K562 (cell line): ENCODE results near the gene PIK3CB. TPM values are rescaled to one million over a fixed set of nuclear protein-coding genes. Genes with fewer than 3 reads are reported as not detected.

ENCODE experiments used
- CBX5 ChIP-seq: IDR thresholded peaks from 2 replicates; pipeline ENCODE4 v1.6.1; 2014; ENCODE audit warnings: low read depth, borderline replicate concordance
- GTF2A2 ChIP-seq: IDR thresholded peaks from 2 replicates; pipeline ENCODE4 v1.6.1; 2016; ENCODE audit warnings: mild to moderate bottlenecking, missing genetic modification characterization, missing compliant biosample characterization
- KAT8 ChIP-seq: fragments of 450-650 bp; IDR thresholded peaks from 2 replicates; pipeline ENCODE4 v1.6.1; 2016; ENCODE audit warnings: low read depth, mild to moderate bottlenecking
- MCM3 ChIP-seq: fragments of 450-650 bp; IDR thresholded peaks from 2 replicates; pipeline ENCODE4 v1.6.1; 2016
- NONO ChIP-seq, 2 experiments: fragments of 200-400 bp in 1 of 2; fragments of 450-650 bp in 1 of 2; formaldehyde crosslinking in 1 of 2; IDR thresholded peaks; 2 replicates each; pipeline ENCODE4 v1.6.1; 2017; ENCODE audit warnings: low read depth in 2 of 2, mild to moderate bottlenecking in 2 of 2, moderate library complexity in 2 of 2, low read length in 1 of 2
- SIRT6 ChIP-seq: IDR thresholded peaks from one replicate; pipeline ENCODE4 v1.6.1; 2012; ENCODE audit warnings: low read depth, mild to moderate bottlenecking, control low read depth, inconsistent platforms, low read length, moderate library complexity
- ZNF165 ChIP-seq: fragments of 250-450 bp; sonication (Bioruptor Pico); IDR thresholded peaks from 2 replicates; pipeline ENCODE4 v1.4.0; 2020; ENCODE audit warnings: borderline replicate concordance
- ZNF316 ChIP-seq: fragments of 450-650 bp; IDR thresholded peaks from 2 replicates; pipeline ENCODE4 v1.6.1; 2016
- polyA plus RNA-seq, 8 experiments: library from polyadenylated mRNA; depleted of rRNA in 4 of 8; stranded (reverse) in 5 of 8; unstranded in 3 of 8; fragments of >200 nt; fragmentation: Nextera tagmentation in 2 of 8; fragmentation: Illumina TruSeq in 1 of 8; extraction: Ambion mirVana in 2 of 8; extraction: Trizol in 1 of 8; gene quantifications; 2 replicates each; pipeline versions ENCODE4 v1.2.1 to v1.2.3, GENCODE V29; 2011 to 2014; ENCODE audit warnings: inconsistent platforms in 1 of 8, missing spikeins in 1 of 8
- total RNA-seq, 7 experiments: library from RNA; depleted of rRNA in 6 of 7; stranded (reverse); fragments of >200 nt in 6 of 7; fragmentation: Illumina TruSeq in 2 of 7; extraction: Trizol in 2 of 7; gene quantifications; 2 replicates each; pipeline versions ENCODE4 v1.2.1 to v1.2.3, GENCODE V29; 2011 to 2021; ENCODE audit warnings: low replicate concordance in 1 of 7
- TF ChIP-seq, protein P1 (sequence below): fragments of 450-650 bp; IDR thresholded peaks from 2 replicates; pipeline ENCODE4 v1.6.1; 2018; ENCODE audit warnings: mild to moderate bottlenecking, low read depth; ENCODE audit not compliant: partially characterized antibody
- TF ChIP-seq, protein P2 (sequence below): fragments of 450-650 bp; conservative IDR thresholded peaks from 2 replicates; pipeline ENCODE4 v1.6.1; 2016; ENCODE audit warnings: missing genetic modification characterization, low read depth, mild to moderate bottlenecking, control low read depth, missing compliant biosample characterization

PIK3CB gene
- total and polyA plus RNA-seq, 9 of the 15 experiments (the other 6 are each of a cell fraction or from before 2014, with no cell fraction given), result 15.3 to 62.6 (median 28.3) TPM

DNA sequence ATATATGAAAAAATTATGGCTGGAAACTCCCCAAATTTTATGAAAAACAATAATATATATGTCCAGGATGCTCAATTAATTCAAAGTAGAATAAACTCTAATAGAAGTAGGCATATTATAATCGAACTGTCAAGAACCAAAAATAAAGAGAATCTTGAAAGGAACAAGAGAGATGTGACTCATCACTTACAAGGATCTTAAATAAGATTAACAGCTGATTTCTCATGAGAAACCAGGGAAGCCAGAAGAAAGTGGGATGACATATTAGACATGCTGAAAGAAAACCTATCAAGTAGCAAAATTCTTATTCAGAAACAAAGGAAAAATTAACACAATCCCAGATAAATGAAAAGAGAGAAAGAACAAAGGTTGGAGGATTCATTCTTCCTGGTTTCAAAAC lies 159.3 kb downstream of the PIK3CB start (continued):
- TF ChIP-seq NONO (IDR thresholded peaks at IDR 0.05; ENCODE audit: low read depth in 2 of 2, low read length in 1 of 2) (no peak), GTF2A2 (tag) (no peak), ZNF316 (peak; percentile 39; the same call in 1 of the 2 replicates), MCM3 (no peak), KAT8 (no peak), SIRT6 (no peak), CBX5 (0 out of 2 replicates have a peak, but pooled peaks have one; percentile 58), ZNF165 (CRISPR knock-in tag) (no peak)
- TF ChIP-seq, protein P1, sequence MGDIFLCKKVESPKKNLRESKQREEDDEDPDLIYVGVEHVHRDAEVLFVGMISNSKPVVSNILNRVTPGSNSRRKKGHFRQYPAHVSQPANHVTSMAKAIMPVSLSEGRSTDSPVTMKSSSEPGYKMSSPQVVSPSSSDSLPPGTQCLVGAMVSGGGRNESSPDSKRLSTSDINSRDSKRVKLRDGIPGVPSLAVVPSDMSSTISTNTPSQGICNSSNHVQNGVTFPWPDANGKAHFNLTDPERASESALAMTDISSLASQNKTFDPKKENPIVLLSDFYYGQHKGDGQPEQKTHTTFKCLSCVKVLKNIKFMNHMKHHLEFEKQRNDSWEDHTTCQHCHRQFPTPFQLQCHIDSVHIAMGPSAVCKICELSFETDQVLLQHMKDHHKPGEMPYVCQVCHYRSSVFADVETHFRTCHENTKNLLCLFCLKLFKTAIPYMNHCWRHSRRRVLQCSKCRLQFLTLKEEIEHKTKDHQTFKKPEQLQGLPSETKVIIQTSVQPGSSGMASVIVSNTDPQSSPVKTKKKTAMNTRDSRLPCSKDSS, result peak; percentile 33
- TF ChIP-seq, protein P2, sequence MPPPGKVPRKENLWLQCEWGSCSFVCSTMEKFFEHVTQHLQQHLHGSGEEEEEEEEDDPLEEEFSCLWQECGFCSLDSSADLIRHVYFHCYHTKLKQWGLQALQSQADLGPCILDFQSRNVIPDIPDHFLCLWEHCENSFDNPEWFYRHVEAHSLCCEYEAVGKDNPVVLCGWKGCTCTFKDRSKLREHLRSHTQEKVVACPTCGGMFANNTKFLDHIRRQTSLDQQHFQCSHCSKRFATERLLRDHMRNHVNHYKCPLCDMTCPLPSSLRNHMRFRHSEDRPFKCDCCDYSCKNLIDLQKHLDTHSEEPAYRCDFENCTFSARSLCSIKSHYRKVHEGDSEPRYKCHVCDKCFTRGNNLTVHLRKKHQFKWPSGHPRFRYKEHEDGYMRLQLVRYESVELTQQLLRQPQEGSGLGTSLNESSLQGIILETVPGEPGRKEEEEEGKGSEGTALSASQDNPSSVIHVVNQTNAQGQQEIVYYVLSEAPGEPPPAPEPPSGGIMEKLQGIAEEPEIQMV (tag), result no peak
- TF ChIP-seq, all 486 proteins: peak for 16
